Measurements from ENCODE around the gene ALG3.
A peak's percentile ranks its signal among the peaks of the same experiment; 100 is the strongest.

Gene ALG3

GRCh38 chr3:184235381-184236032 lies 13.3 kb downstream of the ALG3 start:
- DNase-seq (ENCODE audit: low spot score), result no peak

GRCh38 chr3:184234671-184235380 lies 13.9 kb downstream of the ALG3 start:
- no peak for DNase-seq (ENCODE audit: low spot score)

- no peak for DNase-seq (ENCODE audit: low spot score)
These were observed 14.5 kb downstream of the ALG3 start for GRCh38 chr3:184234224-184234623.

- no peak for DNase-seq (ENCODE audit: low spot score)
These were observed 15.5 kb downstream of the ALG3 start for GRCh38 chr3:184233127-184233843.

- DNase-seq (ENCODE audit: low spot score), result no peak
These were observed 17.1 kb downstream of the ALG3 start for GRCh38 chr3:184231671-184232070.

- no peak for DNase-seq (ENCODE audit: low spot score)
These were observed 17.9 kb downstream of the ALG3 start for GRCh38 chr3:184230603-184231528.

- no peak for DNase-seq (ENCODE audit: low spot score)
These were observed 18.6 kb downstream of the ALG3 start for GRCh38 chr3:184230081-184230602.

GRCh38 chr3:184229394-184230080 lies 19.2 kb downstream of the ALG3 start, which contains the start of gene VWA5B2:
TSS of gene VWA5B2 (plus strand) at chr3:184229585. CDS start at chr3:184230529, 944 bp downstream.
- DNase-seq (ENCODE audit: low spot score), result peak; percentile 68

GRCh38 chr3:184228376-184229137 lies 20.2 kb downstream of the ALG3 start:
- DNase-seq (ENCODE audit: low spot score), result no peak

GRCh38 chr3:184227481-184227935 lies 21.3 kb downstream of the ALG3 start:
- peak; percentile 55 for DNase-seq (ENCODE audit: low spot score)

GRCh38 chr3:184223946-184224345 lies 24.8 kb downstream of the ALG3 start:
- DNase-seq (ENCODE audit: low spot score), result no peak

GRCh38 chr3:184222521-184222920 lies 26.2 kb downstream of the ALG3 start:
- DNase-seq (ENCODE audit: low spot score), result no peak

- DNase-seq (ENCODE audit: low spot score), result no peak
These were observed 29.9 kb downstream of the ALG3 start for GRCh38 chr3:184218814-184219213.

- DNase-seq (ENCODE audit: low spot score), result no peak
These were observed 37.0 kb downstream of the ALG3 start for GRCh38 chr3:184211718-184212117.

GRCh38 chr3:184211297-184211696 lies 37.5 kb downstream of the ALG3 start:
- no peak for DNase-seq (ENCODE audit: low spot score)

- DNase-seq (ENCODE audit: low spot score), result no peak
These were observed 39.4 kb downstream of the ALG3 start for GRCh38 chr3:184209146-184209923.

- DNase-seq (ENCODE audit: low spot score), result no peak
These were observed 45.2 kb downstream of the ALG3 start for GRCh38 chr3:184203526-184203925.

GRCh38 chr3:184200825-184201224 lies 47.9 kb downstream of the ALG3 start:
- no peak for DNase-seq (ENCODE audit: low spot score)

- DNase-seq (ENCODE audit: low spot score), result no peak
These were observed 50.3 kb downstream of the ALG3 start for GRCh38 chr3:184198509-184198908.
